HG03558 (cell line): ENCODE measurements around the gene CRACR2B.

Source experiments
- ATAC-seq: cut with Tn5 transposase; IDR thresholded peaks from one replicate; pipeline ENCODE4 v1.9.1; 2021; ENCODE audit warnings: moderate number of reproducible peaks; ENCODE audit not compliant: unreplicated experiment; ENCODE audit errors: extremely low read depth

The CRACR2B gene

DNA sequence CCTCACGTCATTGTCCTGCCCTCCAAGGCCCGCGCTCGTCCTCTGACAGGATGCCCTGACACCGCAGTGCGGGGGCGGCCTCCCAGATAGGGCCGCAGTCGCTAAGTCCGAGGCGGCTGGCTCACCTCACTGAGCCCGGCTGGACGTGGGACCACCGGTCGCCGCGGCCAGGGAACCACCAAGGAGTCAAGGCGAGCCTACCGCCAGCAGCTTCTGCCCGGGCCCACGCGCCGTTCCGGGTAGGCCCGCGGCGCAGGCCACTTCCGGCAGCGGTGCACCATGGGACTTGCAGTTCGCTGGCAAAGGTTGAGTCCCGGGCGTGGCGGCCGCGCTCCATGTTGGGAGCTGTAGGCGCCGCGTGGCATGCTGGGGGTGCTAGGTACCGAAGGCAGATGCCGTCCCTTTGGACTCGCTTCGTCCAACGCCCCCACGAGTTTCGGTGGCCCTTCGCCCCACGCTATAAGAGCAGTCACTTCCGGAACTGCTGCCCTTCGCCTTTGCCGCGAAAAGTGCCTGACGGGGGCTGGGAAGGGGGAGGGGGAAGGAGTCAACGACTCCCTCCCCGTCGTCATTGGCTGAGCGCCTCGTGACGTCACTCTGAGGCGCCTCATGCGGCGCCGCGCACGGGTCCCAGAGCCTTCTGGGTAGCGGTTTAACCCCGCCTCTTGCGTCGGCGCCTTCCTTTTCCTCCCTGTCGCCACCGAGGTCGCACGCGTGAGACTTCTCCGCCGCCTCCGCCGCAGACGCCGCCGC, 18.3 kb upstream of the CRACR2B start, which contains the start of gene RPLP2:
RPLP2 (plus strand) TSS at position 681 of the 753 bp plus-strand sequence. CDS start 268 bp downstream, outside the sequence.
- peak; percentile 37 for ATAC-seq

DNA sequence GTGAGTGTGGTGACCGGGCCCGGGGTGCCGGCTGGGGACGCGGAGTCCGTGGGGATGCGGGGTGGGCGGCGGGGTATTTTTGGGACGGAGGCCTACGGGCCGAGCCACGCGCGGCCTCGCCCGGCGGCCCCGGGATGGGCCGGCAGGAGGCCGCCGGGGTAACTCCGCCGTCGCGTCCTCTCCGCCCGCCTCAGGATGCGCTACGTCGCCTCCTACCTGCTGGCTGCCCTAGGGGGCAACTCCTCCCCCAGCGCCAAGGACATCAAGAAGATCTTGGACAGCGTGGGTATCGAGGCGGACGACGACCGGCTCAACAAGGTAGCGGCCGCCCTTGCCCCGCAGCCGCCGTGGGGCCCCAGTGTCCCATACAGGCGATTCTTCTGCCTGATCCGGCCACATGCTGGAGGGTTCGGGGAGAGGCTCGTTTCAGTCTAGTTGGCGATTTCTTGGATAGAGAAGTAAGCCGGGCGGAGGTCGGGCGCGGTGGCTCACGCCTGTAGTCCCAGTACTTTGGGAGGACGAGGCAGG, 17.6 kb upstream of the CRACR2B start:
- ATAC-seq = no peak

DNA sequence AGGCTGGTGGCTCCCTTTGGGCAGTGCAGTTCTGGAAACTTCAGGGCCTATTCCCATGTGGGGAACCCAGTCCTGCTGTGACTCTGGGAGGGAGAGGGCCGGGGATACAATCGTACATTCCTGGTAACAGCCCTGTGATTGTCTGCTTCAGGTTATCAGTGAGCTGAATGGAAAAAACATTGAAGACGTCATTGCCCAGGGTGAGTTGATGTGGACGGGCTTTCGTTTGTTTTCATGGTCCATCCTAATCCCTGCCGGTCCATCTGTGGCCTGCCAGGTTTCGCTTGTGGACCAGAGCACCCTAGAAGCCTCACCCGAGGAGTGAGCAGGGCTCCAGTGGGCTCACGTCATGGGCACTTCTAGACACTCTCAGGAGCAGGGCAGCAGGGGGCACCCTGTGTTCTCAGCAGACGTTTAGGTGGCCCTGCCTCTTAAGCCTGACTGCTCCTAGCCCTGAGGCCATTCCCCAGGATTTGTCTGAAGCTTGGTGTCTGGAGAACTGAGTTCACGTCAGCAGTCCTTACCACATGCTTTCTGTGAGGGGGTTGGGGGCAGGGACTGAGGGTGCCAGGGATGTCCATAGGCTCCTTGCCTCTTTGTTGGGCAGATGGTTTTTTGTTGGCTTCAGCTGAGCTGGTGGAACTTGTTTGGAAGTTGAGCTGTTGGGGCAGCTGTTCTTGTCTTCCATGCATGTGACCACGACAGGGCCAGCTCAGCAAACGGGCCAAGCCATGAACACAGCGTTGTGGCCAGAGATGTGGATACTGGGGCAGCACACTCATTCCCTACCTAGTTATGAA, 16.1 kb upstream of the CRACR2B start:
- ATAC-seq = no peak

DNA sequence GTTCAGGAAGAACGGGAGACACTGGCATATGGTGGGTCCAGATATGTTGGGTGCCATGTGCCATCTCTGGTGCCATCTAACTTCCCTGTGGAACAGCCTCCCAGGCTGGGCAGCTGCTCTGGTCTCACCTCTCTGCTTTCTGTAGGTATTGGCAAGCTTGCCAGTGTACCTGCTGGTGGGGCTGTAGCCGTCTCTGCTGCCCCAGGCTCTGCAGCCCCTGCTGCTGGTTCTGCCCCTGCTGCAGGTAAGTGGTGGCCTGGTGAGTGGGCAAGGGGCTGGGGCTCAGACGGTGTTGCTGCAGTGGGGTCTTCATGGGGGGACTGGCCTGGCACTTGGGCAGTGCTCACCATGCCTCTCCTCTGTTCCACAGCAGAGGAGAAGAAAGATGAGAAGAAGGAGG, 15.3 kb upstream of the CRACR2B start:
- ATAC-seq = no peak

DNA sequence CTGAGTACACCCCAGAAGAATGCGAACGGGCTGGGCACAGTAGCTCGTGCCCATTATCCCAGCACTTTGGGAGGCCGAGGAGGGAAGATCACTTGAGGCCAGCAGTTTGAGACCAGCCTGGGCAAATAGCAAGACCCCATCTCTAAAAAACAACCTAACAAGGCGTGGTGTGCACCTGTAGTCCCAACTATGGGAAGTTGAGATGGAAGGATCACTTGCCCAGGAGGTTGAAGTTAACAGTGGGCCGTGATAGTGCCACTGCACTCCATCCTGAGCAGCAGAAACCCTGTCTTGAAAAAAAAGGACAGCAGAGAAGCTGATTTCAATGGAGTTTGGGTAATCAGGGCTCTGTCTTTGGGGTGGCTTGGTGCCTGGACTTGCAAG, 14.7 kb upstream of the CRACR2B start:
- no peak for ATAC-seq

DNA sequence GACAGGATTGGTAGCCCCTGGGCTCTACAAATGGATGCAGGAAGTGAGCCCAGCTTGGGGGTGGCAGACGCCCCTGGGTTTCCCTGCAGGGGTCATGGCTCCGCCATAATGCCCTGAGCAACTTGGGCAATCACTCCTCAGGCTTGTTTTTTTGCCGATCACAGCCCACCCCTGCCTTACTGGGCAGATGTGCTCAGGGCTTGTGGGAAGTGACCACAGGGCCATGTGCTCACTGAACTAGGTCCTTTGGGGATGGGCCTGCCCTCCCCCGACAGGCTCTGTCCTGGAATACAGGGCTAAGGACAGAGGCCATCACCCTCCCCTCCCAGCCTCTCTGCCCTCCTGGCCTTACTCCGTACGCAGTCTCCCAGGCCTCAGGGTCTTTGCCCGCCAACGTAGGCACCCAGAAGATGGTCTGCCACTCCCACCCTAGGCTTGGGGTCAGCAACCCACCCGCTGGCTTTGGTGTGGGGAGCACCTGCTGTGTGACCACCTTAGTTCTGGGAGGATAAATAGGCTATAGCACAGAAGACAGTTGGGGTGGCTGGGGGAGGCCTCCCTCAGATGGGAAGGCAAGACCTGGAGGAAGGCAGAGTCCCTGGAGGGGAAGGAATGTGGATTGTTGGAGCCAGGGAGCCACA, 14.1 kb upstream of the CRACR2B start:
- ATAC-seq = no peak

DNA sequence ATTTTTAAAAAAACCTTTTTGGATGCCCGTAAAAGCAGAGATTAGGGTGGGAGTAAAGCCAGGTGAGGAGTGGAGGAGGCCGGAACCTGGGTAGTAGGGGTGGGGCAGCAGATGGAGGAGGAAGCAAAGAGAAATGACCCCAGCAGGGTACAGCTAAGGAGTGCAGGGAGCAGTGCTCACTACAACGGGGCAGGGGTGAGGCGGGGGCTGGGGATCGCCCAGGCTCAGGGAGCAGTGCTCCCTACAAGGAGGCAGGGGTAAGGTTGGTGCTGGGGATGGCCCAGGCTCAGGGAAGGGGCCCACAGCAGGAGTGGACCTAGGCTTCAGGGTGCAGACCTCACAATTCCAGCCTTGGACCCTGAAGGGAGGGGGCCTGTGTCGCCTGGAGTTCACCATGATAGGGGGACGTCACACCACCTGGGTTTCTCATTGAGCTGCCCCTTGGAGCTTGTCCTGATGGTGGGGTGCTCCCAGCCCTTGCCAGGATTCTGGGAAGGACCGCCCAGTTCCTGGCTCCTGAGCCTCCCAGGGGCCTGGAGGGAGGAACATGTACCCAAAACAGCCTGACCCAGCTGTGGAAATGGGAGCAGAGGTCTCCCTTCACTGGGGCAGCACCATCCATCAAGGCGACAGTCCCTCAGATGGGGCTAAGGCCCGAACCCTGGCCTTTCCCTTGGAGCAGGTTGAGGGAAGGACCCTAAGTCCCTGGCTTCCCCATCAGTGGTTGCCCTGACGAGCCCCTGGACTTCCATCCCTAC, 11.9 kb upstream of the CRACR2B start:
- no peak for ATAC-seq

DNA sequence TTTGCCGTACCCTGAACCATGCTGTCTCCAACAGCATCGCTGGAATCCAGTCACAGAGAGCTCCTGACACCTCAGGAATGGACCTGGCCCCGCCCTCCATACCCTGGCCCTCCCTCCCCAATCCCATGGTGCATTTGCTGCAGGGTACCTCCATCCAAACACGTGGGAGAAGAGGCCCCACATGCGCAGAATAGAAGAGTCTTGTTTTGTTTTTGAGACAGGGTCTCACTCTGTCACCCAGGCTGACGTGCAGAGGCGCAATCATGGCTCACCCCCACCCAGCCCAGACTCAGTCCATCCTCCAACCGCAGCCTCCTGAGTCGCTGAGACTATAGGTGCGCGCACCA, 11.3 kb upstream of the CRACR2B start:
- no peak for ATAC-seq

DNA sequence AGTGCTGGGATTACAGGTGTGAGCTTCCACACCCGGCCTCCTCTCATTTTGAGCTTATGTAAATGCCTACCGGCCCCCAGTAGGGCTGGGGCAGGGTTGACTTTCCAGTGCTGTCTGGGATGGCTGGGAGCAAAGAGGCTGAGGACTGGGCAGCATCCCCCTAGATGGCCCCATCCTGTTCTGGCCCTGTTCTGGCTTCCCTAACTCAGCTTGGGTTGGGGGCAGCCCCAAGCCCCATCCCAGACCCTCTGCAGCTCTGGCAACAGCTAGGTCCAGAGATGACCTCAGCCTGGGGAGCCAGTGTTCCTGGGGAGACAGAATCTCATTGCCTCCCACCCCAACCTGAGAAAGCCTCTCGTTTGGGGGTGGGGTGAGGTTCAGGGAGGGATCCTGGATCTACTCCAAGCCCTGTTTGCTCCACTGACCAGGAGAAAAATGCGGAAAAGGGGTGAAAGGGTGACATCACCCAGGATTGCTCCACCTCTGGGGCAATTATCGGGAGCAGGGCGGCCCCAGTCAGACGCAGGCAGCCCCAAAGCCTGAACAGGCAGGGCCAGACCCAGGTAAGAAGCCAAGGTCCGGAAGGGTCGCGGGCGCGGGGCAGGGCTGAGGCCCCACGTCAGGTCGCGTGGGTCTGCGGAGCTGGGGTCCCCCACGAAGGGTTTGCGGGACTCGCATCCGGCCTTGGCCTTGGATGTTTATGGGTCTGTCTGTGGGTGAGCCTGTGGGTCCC, 9.2 kb upstream of the CRACR2B start, which contains the start of gene PNPLA2:
PNPLA2 (plus strand) TSS at position 519 of the 733 bp plus-strand sequence. CDS start 805 bp downstream, outside the sequence.
- ATAC-seq = no peak

DNA sequence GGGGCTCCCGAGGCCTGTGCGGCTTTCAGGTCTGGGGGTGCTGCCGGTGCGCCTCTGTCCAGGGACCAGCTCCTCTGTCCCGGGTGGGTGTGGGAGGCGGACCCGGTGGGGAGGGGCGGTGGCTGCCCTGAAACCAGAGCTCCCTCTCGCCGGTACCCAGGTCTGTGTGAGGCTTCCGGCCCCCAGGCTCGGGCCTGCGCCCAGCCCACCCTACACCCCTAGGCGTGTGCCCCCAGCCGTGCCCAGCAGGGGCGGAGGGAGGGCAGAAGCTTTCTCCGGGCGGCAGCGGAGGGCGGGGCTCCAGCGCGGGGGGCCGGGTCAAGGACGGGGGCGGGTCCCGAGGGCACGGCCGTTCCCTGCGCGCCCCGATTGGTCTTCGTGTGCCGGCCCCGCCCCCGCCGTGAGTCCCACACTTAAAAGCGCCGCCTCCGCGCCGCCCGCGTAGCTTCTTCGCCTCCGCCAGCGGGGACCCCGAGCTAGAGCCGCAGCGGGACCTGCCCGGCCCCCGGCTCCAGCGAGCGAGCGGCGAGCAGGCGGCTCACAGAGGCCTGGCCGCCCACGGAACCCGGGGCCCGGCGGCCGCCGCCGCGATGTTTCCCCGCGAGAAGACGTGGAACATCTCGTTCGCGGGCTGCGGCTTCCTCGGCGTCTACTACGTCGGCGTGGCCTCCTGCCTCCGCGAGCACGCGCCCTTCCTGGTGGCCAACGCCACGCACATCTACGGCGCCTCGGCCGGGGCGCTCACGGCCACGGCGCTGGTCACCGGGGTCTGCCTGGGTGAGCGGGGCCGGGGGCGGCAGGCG, 8.4 kb upstream of the CRACR2B start:
- ATAC-seq = peak; percentile 36

DNA sequence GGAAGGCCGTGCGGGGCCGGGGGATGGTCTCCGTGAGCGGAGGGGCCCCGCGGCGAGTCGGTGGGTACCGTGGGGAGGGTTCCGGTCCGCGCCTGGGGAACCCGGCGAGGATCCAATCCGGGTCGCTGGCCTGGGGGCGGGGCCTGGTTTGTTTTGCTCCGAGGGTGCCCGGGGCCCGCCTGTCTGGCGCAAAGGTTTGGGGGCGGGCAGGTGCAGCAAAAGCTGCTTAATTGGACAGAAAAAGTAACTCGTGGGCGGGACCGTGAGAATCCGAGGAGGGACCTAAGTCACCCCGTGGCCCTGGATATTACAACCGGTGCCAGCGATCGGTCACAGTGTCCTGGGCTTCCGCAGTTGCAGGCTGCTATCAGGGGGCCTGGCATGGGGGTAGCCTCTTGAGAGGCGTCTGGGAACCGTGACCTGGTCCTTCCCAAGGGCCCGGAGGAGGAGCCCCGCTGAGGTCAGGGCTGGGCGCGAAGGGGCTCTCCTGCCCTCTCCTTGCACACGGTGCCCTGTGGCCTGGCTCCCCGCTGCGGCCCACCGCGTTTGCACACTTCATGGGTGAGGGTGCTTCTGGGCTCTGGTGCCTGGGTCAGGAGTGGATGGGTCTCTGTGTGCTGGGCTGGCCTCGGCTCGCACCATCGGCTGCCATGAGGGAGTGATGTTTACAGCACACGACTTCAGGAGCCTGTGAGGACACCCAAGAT, 7.6 kb upstream of the CRACR2B start:
- ATAC-seq = peak; percentile 26

DNA sequence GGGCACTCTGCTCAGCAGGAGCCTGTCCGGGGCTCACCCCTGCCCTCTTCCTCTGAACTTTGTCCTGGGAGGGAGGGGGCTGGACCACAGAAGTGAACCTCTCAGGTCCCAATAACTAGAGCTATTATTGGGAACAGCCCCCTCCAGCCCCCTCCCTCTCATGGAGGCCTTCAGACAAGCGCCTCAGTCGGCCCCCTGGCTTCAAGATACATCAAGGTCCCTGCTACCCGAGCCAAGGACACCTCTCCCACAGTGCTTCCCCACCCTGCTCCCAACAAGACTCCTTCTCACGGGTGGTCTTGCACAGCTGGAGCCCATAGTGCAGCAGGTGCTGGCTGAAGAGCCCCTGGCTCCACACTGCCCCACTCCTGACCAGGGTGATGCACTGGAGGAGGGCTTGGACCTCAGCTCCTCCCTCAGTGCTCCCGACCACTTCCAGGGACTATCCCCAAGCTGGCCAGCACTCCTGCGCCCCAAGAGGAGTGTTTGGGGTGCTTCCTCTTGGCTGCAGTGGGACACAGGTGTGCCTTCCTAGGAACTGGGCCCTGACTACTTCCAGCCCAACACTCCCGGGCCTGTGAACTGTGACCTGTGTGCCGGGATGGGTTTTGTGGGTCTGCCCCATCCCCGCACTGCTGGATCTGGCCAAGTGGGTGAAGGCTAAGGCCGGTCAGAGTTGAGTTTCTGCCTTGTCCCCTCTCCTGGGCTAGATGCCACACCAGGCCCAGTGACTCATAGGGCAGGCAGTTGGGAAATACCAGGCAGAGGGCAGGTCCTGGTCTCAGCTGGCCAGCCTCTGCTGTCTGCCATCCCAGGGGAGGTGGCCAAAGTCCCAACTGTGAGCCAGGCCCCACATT, 6.8 kb upstream of the CRACR2B start:
- ATAC-seq = no peak

DNA sequence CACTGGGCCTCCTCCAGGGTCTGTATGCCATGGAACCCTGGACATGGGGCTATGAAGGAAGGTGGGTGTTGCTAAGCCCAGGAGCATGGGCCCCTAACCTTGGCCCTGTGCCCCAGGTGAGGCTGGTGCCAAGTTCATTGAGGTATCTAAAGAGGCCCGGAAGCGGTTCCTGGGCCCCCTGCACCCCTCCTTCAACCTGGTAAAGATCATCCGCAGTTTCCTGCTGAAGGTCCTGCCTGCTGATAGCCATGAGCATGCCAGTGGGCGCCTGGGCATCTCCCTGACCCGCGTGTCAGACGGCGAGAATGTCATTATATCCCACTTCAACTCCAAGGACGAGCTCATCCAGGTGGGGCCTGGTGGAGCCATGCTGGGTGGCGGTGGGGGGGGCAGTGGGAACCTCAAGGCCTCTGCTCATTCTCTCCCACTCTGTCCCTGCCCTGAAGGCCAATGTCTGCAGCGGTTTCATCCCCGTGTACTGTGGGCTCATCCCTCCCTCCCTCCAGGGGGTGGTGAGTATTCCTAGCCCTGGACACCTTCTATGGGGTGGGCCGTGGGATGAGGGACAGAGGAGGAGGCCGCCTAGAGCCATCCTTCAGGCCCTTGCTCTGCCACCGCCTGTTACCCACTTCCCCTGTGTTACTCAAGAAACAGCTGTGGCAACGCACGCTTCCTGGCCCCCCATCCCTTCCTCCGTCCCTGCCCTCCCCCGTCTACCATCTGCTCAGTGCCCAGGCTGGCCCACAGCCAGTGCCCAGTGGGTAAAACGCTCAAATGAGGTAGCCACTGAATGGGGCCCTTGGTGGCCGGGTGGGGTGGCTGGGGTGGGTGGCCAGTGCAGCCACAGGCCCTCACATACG, 6.0 kb upstream of the CRACR2B start:
- no peak for ATAC-seq

DNA sequence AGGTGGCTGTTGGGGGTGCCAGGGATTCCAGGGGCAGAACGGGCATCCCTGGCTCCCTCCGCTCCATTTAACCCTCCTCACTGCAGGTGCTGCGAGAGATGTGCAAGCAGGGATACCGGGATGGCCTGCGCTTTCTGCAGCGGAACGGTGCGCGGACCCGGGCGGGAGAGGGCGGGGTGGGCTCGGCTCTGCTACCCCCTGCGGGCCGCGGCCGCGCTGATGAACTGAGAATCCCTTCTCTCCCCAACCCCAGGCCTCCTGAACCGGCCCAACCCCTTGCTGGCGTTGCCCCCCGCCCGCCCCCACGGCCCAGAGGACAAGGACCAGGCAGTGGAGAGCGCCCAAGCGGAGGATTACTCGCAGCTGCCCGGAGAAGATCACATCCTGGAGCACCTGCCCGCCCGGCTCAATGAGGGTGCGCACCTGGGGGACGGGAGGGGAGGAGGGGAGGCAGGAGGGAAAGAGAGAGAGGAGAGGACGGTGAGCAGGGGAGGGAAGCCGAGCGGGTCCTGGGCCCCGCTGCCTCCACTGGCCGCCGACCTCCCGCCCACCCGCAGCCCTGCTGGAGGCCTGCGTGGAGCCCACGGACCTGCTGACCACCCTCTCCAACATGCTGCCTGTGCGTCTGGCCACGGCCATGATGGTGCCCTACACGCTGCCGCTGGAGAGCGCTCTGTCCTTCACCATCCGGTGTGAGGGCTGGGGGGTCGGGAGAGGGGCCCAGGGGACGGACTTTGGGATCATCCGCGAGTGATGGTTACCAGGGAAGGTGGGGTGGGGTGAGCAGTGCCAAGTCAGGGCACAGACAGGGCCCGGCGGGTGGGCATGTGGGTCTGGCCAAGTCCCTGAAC, 4.1 kb upstream of the CRACR2B start:
- ATAC-seq = no peak

DNA sequence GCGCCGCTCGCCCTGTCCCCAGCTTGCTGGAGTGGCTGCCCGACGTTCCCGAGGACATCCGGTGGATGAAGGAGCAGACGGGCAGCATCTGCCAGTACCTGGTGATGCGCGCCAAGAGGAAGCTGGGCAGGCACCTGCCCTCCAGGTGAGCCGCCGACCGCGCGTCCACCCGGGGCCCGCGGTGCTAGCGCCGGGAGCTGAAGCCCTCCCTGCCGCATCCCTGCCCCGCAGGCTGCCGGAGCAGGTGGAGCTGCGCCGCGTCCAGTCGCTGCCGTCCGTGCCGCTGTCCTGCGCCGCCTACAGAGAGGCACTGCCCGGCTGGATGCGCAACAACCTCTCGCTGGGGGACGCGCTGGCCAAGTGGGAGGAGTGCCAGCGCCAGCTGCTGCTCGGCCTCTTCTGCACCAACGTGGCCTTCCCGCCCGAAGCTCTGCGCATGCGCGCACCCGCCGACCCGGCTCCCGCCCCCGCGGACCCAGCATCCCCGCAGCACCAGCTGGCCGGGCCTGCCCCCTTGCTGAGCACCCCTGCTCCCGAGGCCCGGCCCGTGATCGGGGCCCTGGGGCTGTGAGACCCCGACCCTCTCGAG, 3.3 kb upstream of the CRACR2B start:
- ATAC-seq = no peak
